Activated naive CD4-positive, alpha-beta T cell treated with anti-CD3 and anti-CD28 coated beads, Interleukin-2, amount 50 U/mL, for 72 hours (primary cell): ENCODE measurements around the gene F13A1. TPM values are rescaled to one million over a fixed set of nuclear protein-coding genes. Genes with fewer than 3 reads are reported as not detected.

Experiments
- ATAC-seq, 2 donors: fragments of 150-1000 bp; cut with Tn5 transposase; 2 replicates each; pipeline ENCODE4 v1.10.0; 2021; ENCODE audit warnings: mild to moderate bottlenecking in 2 of 2, moderate library complexity in 2 of 2
- DNase-seq, 2 donors: peaks; one replicate each; pipeline ENCODE4 v3.0.0; 2021 to 2022; ENCODE audit warnings: low spot score in 2 of 2
- H3K27ac Mint-ChIP-seq, 2 donors: one replicate each; pipeline ENCODE4 v1.8.0; 2022; ENCODE audit warnings: mild to moderate bottlenecking in 2 of 2, mixed read lengths in 2 of 2
- H3K36me3 Mint-ChIP-seq, 2 donors: one replicate each; pipeline ENCODE4 v1.8.0; 2022; ENCODE audit warnings: mixed read lengths in 2 of 2
- H3K9me3 Mint-ChIP-seq, 2 donors: one replicate each; pipeline ENCODE4 v1.8.0; 2022; ENCODE audit warnings: mixed read lengths in 2 of 2
- total RNA-seq, 2 donors: library from RNA; stranded (reverse); gene quantifications; one replicate each; pipeline ENCODE4 v1.2.3, GENCODE V29; 2022

The F13A1 gene
- total RNA-seq, 2 donors from 2014 or later, result not detected

- Mint-ChIP-seq H3K36me3 (peaks cover 0 to 7% of the 10 kb centered on the region in 2 donors), H3K27ac (no peak overlapping the region), H3K9me3 (no peaks in the 10 kb centered on the region)
- DNase-seq (no peak), ATAC-seq (no peak)
These were observed 92.6 kb downstream of the F13A1 start for GRCh38 chr6:6227896-6228295.

- H3K36me3 Mint-ChIP-seq, result peaks cover 0 to 6% of the 10 kb centered on the region in 2 donors
- no peaks in the 10 kb centered on the region for H3K9me3 Mint-ChIP-seq
- H3K27ac Mint-ChIP-seq, result no peak overlapping the region
- DNase-seq, result no peak
- ATAC-seq, result no peak
These were observed 94.5 kb downstream of the F13A1 start for GRCh38 chr6:6225885-6226529.

- DNase-seq (no peak), ATAC-seq (no peak)
- H3K27ac Mint-ChIP-seq, result no peak overlapping the region
- H3K9me3 Mint-ChIP-seq, result no peaks in the 10 kb centered on the region
- no peaks in the 10 kb centered on the region for H3K36me3 Mint-ChIP-seq
These were observed 95.5 kb downstream of the F13A1 start for GRCh38 chr6:6224933-6225486.

GRCh38 chr6:6221787-6222535 is 98.5 kb downstream of the F13A1 start:
- Mint-ChIP-seq H3K9me3 (no peaks in the 10 kb centered on the region), H3K27ac (no peak overlapping the region), H3K36me3 (no peaks in the 10 kb centered on the region)
- DNase-seq, result no peak
- no peak for ATAC-seq

GRCh38 chr6:6220718-6221117 is 99.7 kb downstream of the F13A1 start:
- H3K9me3 Mint-ChIP-seq, result no peaks in the 10 kb centered on the region
- H3K27ac Mint-ChIP-seq, result no peak overlapping the region
- ATAC-seq, result no peak
- no peak for DNase-seq
- no peaks in the 10 kb centered on the region for H3K36me3 Mint-ChIP-seq

- DNase-seq (no peak), ATAC-seq (no peak)
- Mint-ChIP-seq H3K27ac (no peak overlapping the region), H3K36me3 (no peaks in the 10 kb centered on the region), H3K9me3 (no peaks in the 10 kb centered on the region)
These were observed 100.7 kb downstream of the F13A1 start for GRCh38 chr6:6219716-6220115.

GRCh38 chr6:6218759-6219085 is 101.7 kb downstream of the F13A1 start:
- Mint-ChIP-seq H3K9me3 (no peaks in the 10 kb centered on the region), H3K27ac (no peak overlapping the region), H3K36me3 (no peaks in the 10 kb centered on the region)
- DNase-seq (no peak), ATAC-seq (no peak)

- DNase-seq (no peak), ATAC-seq (no peak)
- H3K36me3 Mint-ChIP-seq, result no peaks in the 10 kb centered on the region
- no peak overlapping the region for H3K27ac Mint-ChIP-seq
- no peaks in the 10 kb centered on the region for H3K9me3 Mint-ChIP-seq
These were observed 102.4 kb downstream of the F13A1 start for GRCh38 chr6:6217855-6218758.

GRCh38 chr6:6210994-6211393 is 109.5 kb downstream of the F13A1 start:
- DNase-seq, result no peak

GRCh38 chr6:6202886-6203285 is 117.6 kb downstream of the F13A1 start:
- peaks cover 0 to 4% of the 10 kb centered on the region in 2 donors for H3K36me3 Mint-ChIP-seq
- DNase-seq (no peak), ATAC-seq (no peak)
- H3K9me3 Mint-ChIP-seq, result peaks cover 5% of the 10 kb centered on the region in 2 donors
- H3K27ac Mint-ChIP-seq, result no peak overlapping the region

More at GRCh38 chr6:6210994-6211393, 109.5 kb downstream of the F13A1 start:
- ATAC-seq, result no peak
- Mint-ChIP-seq H3K9me3 (peaks cover 10 to 15% of the 10 kb centered on the region in 2 donors), H3K36me3 (peaks cover 0 to 15% of the 10 kb centered on the region in 2 donors), H3K27ac (no peak overlapping the region)

GRCh38 chr6:6201200-6201599 is 119.3 kb downstream of the F13A1 start:
- no peak overlapping the region for H3K27ac Mint-ChIP-seq
- H3K9me3 Mint-ChIP-seq, result no peaks in the 10 kb centered on the region
- no peaks in the 10 kb centered on the region for H3K36me3 Mint-ChIP-seq
- DNase-seq (no peak), ATAC-seq (no peak)

- ATAC-seq, result no peak
- Mint-ChIP-seq H3K27ac (no peak overlapping the region), H3K9me3 (no peaks in the 10 kb centered on the region), H3K36me3 (no peaks in the 10 kb centered on the region)
- DNase-seq, result no peak
These were observed 120.8 kb downstream of the F13A1 start for GRCh38 chr6:6199678-6200077.

GRCh38 chr6:6196762-6197161 is 123.7 kb downstream of the F13A1 start:
- Mint-ChIP-seq H3K36me3 (no peaks in the 10 kb centered on the region), H3K9me3 (peaks cover 0 to under 1% of the 10 kb centered on the region in 2 donors), H3K27ac (no peak overlapping the region)
- ATAC-seq (no peak), DNase-seq (no peak)

GRCh38 chr6:6195080-6195479 is 125.4 kb downstream of the F13A1 start:
- Mint-ChIP-seq H3K36me3 (peaks cover 0 to 8% of the 10 kb centered on the region in 2 donors), H3K9me3 (peaks cover 4 to 8% of the 10 kb centered on the region in 2 donors)
- no peak for ATAC-seq

GRCh38 chr6:6193221-6193745 is 127.2 kb downstream of the F13A1 start:
- Mint-ChIP-seq H3K27ac (no peak overlapping the region), H3K9me3 (peaks cover 4 to 8% of the 10 kb centered on the region in 2 donors), H3K36me3 (peaks cover 0 to 8% of the 10 kb centered on the region in 2 donors)
- no peak for ATAC-seq
- DNase-seq, result no peak

More at GRCh38 chr6:6195080-6195479, 125.4 kb downstream of the F13A1 start:
- H3K27ac Mint-ChIP-seq, result no peak overlapping the region
- DNase-seq, result no peak

GRCh38 chr6:6191909-6192308 is 128.6 kb downstream of the F13A1 start:
- no peak for ATAC-seq
- H3K36me3 Mint-ChIP-seq, result peaks cover 0 to 8% of the 10 kb centered on the region in 2 donors
- DNase-seq, result no peak
- H3K27ac Mint-ChIP-seq, result no peak overlapping the region
- H3K9me3 Mint-ChIP-seq, result peaks cover 4 to 11% of the 10 kb centered on the region in 2 donors
